WTC11 (cell line): Measurements from ENCODE around the gene CRADD. TPM values are rescaled to one million over a fixed set of nuclear protein-coding genes. Genes with fewer than 3 reads are reported as not detected.

Experiments used
- ATAC-seq: fragments of 200-7000 bp; cut with Tn5 transposase; 2 replicates; pipeline ENCODE4 v1.10.0; 2021; ENCODE audit warnings: mild to moderate bottlenecking, moderate library complexity
- CTCF ChIA-PET: fragments of 300-600 bp; sonication (Branson Sonifier 250); formaldehyde crosslinking; loops from one replicate; lab custom pipeline; 2021; ENCODE audit warnings: antibody characterized with exemption; lab: Charles Lee
- POLR2A ChIA-PET: fragments of 350-600 bp; sonication (Branson Sonifier 250); formaldehyde crosslinking; loops from one replicate; lab custom pipeline; 2021; ENCODE audit warnings: antibody characterized with exemption; lab: Charles Lee
- DNase-seq: peaks from one replicate; pipeline ENCODE4 v3.0.0; 2021; ENCODE audit warnings: low spot score
- H3K27ac Mint-ChIP-seq: 2 replicates; pipeline ENCODE4 v1.8.0; 2021; ENCODE audit warnings: mixed read lengths
- H3K27me3 Mint-ChIP-seq: 2 replicates; pipeline ENCODE4 v1.8.0; 2021; ENCODE audit warnings: low read depth, mild to moderate bottlenecking, moderate library complexity, mixed read lengths
- H3K36me3 Mint-ChIP-seq: 2 replicates; pipeline ENCODE4 v1.8.0; 2021; ENCODE audit warnings: mixed read lengths
- H3K4me1 Mint-ChIP-seq: 2 replicates; pipeline ENCODE4 v1.8.0; 2022; ENCODE audit warnings: mixed read lengths
- H3K4me3 Mint-ChIP-seq: 2 replicates; pipeline ENCODE4 v1.8.0; 2021; ENCODE audit warnings: mild to moderate bottlenecking, moderate library complexity, mixed read lengths
- H3K9me3 Mint-ChIP-seq: 2 replicates; pipeline ENCODE4 v1.8.0; 2021; ENCODE audit warnings: mixed read lengths
- ESRRA ChIP-seq: sonication (generic); formaldehyde crosslinking; IDR thresholded peaks from 2 replicates; pipeline ENCODE4 v1.8.1; 2022; ENCODE audit warnings: mild to moderate bottlenecking, missing genetic modification reagents, borderline replicate concordance
- ETV6 ChIP-seq: sonication (generic); formaldehyde crosslinking; IDR thresholded peaks from 2 replicates; pipeline ENCODE4 v1.8.1; 2022; ENCODE audit warnings: mild to moderate bottlenecking, missing genetic modification reagents
- FOXJ3 ChIP-seq: sonication (generic); formaldehyde crosslinking; IDR thresholded peaks from 2 replicates; pipeline ENCODE4 v1.9.0; 2021; ENCODE audit warnings: missing genetic modification reagents, mild to moderate bottlenecking, borderline replicate concordance
- GRHL2 ChIP-seq: fragments of 250-450 bp; sonication (Bioruptor Pico); IDR thresholded peaks from 2 replicates; pipeline ENCODE4 v1.8.0; 2022; ENCODE audit warnings: mild to moderate bottlenecking, moderate library complexity; ENCODE audit not compliant: insufficient replicate concordance, severe bottlenecking
- GTF2I ChIP-seq: fragments of 250-450 bp; sonication (Bioruptor Pico); conservative IDR thresholded peaks from 2 replicates; pipeline ENCODE4 v1.4.0; 2021; ENCODE audit warnings: mild to moderate bottlenecking
- IRF2 ChIP-seq: sonication (generic); formaldehyde crosslinking; IDR thresholded peaks from 2 replicates; pipeline ENCODE4 v1.8.0; 2022; ENCODE audit warnings: low read depth, missing genetic modification reagents, borderline replicate concordance
- NR3C1 ChIP-seq: sonication (generic); formaldehyde crosslinking; conservative IDR thresholded peaks from 2 replicates; pipeline ENCODE4 v1.8.1; 2023; ENCODE audit warnings: low read depth, mild to moderate bottlenecking, missing genetic modification reagents
- PRRX2 ChIP-seq: fragments of 250-450 bp; sonication (Bioruptor Pico); IDR thresholded peaks from 2 replicates; pipeline ENCODE4 v1.8.0; 2021; ENCODE audit warnings: mild to moderate bottlenecking
- SOX15 ChIP-seq: fragments of 250-450 bp; sonication (Bioruptor Pico); IDR thresholded peaks from 2 replicates; pipeline ENCODE4 v1.9.0; 2021; ENCODE audit warnings: mild to moderate bottlenecking
- TP53 ChIP-seq: sonication (generic); formaldehyde crosslinking; IDR thresholded peaks from 2 replicates; pipeline ENCODE4 v1.8.1; 2023; ENCODE audit warnings: mild to moderate bottlenecking, missing genetic modification reagents
- ZNF219 ChIP-seq: sonication (generic); formaldehyde crosslinking; IDR thresholded peaks from 2 replicates; pipeline ENCODE4 v1.8.0; 2023; ENCODE audit warnings: missing genetic modification reagents, mild to moderate bottlenecking, borderline replicate concordance
- ZNF232 ChIP-seq: sonication (generic); formaldehyde crosslinking; IDR thresholded peaks from 2 replicates; pipeline ENCODE4 v1.8.0; 2022; ENCODE audit warnings: mild to moderate bottlenecking, missing genetic modification reagents
- ZNF416 ChIP-seq: fragments of 250-450 bp; sonication (Bioruptor Pico); IDR thresholded peaks from 2 replicates; pipeline ENCODE4 v1.9.0; 2021; ENCODE audit warnings: mild to moderate bottlenecking, inconsistent platforms
- total RNA-seq: library from RNA; stranded (reverse); gene quantifications from 3 replicates; pipeline ENCODE4 v1.2.3, GENCODE V29; 2021
- TF ChIP-seq, protein P1 (sequence below): sonication (generic); formaldehyde crosslinking; conservative IDR thresholded peaks from 2 replicates; pipeline ENCODE4 v1.8.1; 2023; ENCODE audit warnings: mild to moderate bottlenecking, low read depth, missing genetic modification reagents, moderate library complexity
- TF ChIP-seq, protein P2 (sequence below): sonication (generic); formaldehyde crosslinking; IDR thresholded peaks from 2 replicates; pipeline ENCODE4 v1.8.1; 2023; ENCODE audit warnings: mild to moderate bottlenecking, missing genetic modification reagents
- TF ChIP-seq, protein P3 (sequence below): sonication (generic); formaldehyde crosslinking; IDR thresholded peaks from 2 replicates; pipeline ENCODE4 v1.8.0; 2022; ENCODE audit warnings: mild to moderate bottlenecking, missing genetic modification reagents
- TF ChIP-seq, protein P4 (sequence below): fragments of 200-600 bp; IDR thresholded peaks from 2 replicates; pipeline ENCODE4 v1.8.0; 2022; ENCODE audit warnings: antibody characterized with exemption
- TF ChIP-seq, protein P5 (sequence below): fragments of 250-450 bp; sonication (Bioruptor Pico); IDR thresholded peaks from 2 replicates; pipeline ENCODE4 v1.8.0; 2021; ENCODE audit warnings: mild to moderate bottlenecking
- TF ChIP-seq, protein P6 (sequence below): sonication (generic); formaldehyde crosslinking; IDR thresholded peaks from 2 replicates; pipeline ENCODE4 v1.8.1; 2022; ENCODE audit warnings: missing genetic modification reagents, borderline replicate concordance

Gene CRADD
- total RNA-seq, 1 experiment from 2014 or later, result 11.6 TPM

DNA sequence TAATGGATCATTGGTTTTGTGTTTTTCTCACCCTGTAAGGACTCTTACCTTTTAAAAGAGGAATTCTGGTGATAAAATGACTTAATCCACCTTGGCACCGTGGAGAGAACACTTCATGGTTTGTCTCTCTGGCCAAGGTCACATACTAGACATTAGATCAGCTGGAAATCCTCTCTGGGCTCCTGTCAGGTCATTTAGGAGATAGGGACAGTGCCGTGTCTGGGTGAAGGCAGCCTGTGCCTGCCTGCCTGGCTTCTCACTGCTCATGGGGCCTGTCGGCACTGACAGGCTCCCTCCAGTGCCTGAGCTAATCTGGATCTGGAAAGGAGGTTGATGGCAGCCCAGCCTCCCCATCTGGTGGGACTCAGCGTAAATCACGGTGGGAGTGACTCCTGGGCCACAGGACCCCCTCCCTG lies 5.7 kb downstream of the CRADD start (continued):
- TF ChIP-seq, protein P1, sequence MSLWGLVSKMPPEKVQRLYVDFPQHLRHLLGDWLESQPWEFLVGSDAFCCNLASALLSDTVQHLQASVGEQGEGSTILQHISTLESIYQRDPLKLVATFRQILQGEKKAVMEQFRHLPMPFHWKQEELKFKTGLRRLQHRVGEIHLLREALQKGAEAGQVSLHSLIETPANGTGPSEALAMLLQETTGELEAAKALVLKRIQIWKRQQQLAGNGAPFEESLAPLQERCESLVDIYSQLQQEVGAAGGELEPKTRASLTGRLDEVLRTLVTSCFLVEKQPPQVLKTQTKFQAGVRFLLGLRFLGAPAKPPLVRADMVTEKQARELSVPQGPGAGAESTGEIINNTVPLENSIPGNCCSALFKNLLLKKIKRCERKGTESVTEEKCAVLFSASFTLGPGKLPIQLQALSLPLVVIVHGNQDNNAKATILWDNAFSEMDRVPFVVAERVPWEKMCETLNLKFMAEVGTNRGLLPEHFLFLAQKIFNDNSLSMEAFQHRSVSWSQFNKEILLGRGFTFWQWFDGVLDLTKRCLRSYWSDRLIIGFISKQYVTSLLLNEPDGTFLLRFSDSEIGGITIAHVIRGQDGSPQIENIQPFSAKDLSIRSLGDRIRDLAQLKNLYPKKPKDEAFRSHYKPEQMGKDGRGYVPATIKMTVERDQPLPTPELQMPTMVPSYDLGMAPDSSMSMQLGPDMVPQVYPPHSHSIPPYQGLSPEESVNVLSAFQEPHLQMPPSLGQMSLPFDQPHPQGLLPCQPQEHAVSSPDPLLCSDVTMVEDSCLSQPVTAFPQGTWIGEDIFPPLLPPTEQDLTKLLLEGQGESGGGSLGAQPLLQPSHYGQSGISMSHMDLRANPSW, result no peak
- no peak for TF ChIP-seq ESRRA (CRISPR knock-in tag)
- TF ChIP-seq, protein P2, sequence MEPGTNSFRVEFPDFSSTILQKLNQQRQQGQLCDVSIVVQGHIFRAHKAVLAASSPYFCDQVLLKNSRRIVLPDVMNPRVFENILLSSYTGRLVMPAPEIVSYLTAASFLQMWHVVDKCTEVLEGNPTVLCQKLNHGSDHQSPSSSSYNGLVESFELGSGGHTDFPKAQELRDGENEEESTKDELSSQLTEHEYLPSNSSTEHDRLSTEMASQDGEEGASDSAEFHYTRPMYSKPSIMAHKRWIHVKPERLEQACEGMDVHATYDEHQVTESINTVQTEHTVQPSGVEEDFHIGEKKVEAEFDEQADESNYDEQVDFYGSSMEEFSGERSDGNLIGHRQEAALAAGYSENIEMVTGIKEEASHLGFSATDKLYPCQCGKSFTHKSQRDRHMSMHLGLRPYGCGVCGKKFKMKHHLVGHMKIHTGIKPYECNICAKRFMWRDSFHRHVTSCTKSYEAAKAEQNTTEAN (CRISPR knock-in tag), result no peak

DNA sequence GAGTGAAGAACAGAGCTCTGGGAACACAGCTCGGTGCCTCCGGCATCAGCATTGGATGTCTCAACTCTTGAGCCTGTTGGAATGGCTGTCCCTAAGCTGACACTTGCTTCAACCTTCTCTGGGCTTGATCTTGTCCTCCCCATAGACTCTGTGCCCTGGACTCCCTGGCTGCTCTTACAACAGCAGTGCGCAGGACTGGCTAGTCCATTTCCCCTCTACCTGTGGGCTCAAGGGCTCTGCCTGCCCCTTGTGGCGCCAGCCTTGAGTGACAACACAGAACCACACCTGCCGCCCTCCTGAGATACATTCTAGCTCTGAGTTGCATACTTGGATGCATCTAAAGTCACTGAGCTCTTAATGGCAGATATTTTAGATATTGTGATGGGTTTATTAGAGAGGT lies 6.2 kb downstream of the CRADD start:
- H3K9me3 Mint-ChIP-seq, result no peaks in the 10 kb centered on the region
- TF ChIP-seq GTF2I (no peak), IRF2 (CRISPR knock-in tag) (no peak), FOXJ3 (CRISPR knock-in tag) (no peak), ZNF232 (CRISPR knock-in tag) (no peak), ETV6 (CRISPR knock-in tag) (no peak), PRRX2 (CRISPR knock-in tag) (no peak), TP53 (CRISPR knock-in tag) (no peak), NR3C1 (CRISPR knock-in tag) (no peak), ZNF416 (CRISPR knock-in tag) (no peak), ZNF219 (CRISPR knock-in tag) (no peak), GRHL2 (no peak), SOX15 (no peak)
- TF ChIP-seq, protein P3, sequence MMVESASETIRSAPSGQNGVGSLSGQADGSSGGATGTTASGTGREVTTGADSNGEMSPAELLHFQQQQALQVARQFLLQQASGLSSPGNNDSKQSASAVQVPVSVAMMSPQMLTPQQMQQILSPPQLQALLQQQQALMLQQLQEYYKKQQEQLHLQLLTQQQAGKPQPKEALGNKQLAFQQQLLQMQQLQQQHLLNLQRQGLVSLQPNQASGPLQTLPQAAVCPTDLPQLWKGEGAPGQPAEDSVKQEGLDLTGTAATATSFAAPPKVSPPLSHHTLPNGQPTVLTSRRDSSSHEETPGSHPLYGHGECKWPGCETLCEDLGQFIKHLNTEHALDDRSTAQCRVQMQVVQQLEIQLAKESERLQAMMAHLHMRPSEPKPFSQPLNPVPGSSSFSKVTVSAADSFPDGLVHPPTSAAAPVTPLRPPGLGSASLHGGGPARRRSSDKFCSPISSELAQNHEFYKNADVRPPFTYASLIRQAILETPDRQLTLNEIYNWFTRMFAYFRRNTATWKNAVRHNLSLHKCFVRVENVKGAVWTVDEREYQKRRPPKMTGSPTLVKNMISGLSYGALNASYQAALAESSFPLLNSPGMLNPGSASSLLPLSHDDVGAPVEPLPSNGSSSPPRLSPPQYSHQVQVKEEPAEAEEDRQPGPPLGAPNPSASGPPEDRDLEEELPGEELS, result no peak
- TF ChIP-seq, protein P4, sequence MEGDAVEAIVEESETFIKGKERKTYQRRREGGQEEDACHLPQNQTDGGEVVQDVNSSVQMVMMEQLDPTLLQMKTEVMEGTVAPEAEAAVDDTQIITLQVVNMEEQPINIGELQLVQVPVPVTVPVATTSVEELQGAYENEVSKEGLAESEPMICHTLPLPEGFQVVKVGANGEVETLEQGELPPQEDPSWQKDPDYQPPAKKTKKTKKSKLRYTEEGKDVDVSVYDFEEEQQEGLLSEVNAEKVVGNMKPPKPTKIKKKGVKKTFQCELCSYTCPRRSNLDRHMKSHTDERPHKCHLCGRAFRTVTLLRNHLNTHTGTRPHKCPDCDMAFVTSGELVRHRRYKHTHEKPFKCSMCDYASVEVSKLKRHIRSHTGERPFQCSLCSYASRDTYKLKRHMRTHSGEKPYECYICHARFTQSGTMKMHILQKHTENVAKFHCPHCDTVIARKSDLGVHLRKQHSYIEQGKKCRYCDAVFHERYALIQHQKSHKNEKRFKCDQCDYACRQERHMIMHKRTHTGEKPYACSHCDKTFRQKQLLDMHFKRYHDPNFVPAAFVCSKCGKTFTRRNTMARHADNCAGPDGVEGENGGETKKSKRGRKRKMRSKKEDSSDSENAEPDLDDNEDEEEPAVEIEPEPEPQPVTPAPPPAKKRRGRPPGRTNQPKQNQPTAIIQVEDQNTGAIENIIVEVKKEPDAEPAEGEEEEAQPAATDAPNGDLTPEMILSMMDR, result no peak
- TF ChIP-seq, protein P5, sequence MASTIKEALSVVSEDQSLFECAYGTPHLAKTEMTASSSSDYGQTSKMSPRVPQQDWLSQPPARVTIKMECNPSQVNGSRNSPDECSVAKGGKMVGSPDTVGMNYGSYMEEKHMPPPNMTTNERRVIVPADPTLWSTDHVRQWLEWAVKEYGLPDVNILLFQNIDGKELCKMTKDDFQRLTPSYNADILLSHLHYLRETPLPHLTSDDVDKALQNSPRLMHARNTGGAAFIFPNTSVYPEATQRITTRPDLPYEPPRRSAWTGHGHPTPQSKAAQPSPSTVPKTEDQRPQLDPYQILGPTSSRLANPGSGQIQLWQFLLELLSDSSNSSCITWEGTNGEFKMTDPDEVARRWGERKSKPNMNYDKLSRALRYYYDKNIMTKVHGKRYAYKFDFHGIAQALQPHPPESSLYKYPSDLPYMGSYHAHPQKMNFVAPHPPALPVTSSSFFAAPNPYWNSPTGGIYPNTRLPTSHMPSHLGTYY, result no peak
- TF ChIP-seq, protein P6, sequence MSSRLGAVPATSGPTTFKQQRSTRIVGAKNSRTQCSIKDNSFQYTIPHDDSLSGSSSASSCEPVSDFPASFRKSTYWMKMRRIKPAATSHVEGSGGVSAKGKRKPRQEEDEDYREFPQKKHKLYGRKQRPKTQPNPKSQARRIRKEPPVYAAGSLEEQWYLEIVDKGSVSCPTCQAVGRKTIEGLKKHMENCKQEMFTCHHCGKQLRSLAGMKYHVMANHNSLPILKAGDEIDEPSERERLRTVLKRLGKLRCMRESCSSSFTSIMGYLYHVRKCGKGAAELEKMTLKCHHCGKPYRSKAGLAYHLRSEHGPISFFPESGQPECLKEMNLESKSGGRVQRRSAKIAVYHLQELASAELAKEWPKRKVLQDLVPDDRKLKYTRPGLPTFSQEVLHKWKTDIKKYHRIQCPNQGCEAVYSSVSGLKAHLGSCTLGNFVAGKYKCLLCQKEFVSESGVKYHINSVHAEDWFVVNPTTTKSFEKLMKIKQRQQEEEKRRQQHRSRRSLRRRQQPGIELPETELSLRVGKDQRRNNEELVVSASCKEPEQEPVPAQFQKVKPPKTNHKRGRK (CRISPR knock-in tag), result no peak
- TF ChIP-seq, all 79 proteins: peak for 0
- Mint-ChIP-seq H3K4me1 (peaks cover 41% of the 10 kb centered on the region), H3K4me3 (no peak overlapping the region), H3K27me3 (no peaks in the 10 kb centered on the region), H3K36me3 (peaks cover 7% of the 10 kb centered on the region; the same call in 1 of the 2 replicates), H3K27ac (no peak overlapping the region)
- ChIA-PET CTCF (interaction anchor here (0.6 to 1.7 kb wide), 7 partner anchors 18 to 418 kb away, joined by 3 to 11 read pairs (median 4); partner anchors contain the start of gene SOCS2), POLR2A (no interaction called here)
- ATAC-seq, result peak; percentile 91
- peak; percentile 32 for DNase-seq
